Activated CD8-positive, alpha-beta memory T cell treated with anti-CD3 and anti-CD28 coated beads, Interleukin-2, amount 50 U/mL, for 48 hours (primary cell): Measurements from ENCODE around the gene ERGIC1.

ENCODE experiments used
- DNase-seq: peaks from one replicate; pipeline ENCODE4 v3.0.0-alpha.2; 2020

ERGIC1 gene

DNA sequence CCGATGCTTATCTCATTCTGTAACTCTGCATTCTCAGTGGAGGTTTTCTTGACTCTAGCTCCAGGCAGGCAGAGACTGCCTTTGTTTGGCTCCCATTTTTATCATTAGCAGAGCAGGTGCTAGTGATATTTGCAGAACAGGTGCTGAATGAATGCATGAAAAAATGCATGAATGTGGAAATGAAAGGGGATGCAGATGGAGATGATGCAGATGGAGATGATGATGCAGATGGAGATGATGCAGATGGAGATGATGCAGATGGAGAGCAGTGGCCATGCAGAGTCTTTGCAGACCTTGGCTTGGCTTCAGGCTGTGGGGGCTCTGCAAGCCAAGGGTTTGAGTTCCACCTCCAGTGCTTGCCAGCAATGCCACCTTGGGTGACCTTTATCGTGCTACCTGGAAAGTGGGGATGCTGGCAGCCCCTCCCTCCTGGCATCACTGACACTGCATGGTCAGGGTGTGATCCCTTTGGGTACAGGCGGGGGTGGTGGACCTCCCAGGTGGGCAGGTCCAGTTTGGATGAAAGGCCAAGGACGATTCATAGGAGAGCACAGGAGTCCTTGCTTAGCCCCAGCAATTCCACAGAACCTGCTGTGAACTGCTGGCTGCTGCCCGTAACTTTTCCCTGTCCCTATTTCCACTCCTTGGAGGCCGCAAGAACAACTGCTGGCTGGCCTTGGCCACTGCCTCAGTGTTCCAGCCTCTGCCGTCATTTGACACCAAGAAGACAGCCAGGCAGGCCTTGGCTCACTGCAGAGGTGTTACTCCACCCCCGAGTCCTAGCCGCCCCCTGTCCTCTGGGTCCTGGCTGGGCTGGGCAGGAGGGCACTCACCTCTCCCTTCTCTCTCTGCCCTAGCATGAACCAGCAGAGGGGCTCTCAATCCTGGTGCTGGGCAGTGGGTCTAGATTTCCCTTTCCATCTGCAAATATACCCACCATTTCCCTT lies 33.0 kb downstream of the ERGIC1 start:
- no peak for DNase-seq

DNA sequence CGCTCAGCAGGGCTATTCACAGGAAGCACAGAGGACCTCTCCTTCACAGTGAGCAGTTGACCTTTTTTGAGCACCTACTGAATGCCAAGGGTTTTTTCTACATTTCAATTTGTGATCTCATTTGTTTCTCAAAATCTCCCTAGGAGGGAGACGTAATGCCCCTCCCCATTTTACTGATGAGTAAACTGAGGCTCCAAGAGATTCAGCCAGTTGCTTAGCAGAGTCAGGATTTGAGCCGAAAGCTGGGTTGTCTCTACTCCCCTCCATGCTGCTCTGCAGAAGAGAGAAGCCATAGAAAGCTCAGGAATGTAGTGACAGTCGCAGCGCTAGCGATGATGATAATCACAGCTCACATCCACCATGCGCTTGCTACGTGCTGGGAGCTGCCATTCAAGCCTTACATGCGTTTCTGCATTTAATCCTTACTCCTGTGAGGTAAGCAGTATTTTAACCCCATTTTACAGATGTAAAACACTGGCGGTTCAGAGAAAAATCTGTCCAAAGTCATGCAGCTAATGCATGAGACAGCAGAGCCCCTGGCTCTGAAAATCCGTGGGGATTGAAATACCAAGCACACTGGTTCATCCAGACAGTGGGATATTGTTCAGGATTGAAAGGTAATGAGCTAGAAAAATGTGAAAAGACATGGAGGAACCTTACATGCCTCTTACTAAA lies 33.8 kb downstream of the ERGIC1 start:
- DNase-seq = no peak

DNA sequence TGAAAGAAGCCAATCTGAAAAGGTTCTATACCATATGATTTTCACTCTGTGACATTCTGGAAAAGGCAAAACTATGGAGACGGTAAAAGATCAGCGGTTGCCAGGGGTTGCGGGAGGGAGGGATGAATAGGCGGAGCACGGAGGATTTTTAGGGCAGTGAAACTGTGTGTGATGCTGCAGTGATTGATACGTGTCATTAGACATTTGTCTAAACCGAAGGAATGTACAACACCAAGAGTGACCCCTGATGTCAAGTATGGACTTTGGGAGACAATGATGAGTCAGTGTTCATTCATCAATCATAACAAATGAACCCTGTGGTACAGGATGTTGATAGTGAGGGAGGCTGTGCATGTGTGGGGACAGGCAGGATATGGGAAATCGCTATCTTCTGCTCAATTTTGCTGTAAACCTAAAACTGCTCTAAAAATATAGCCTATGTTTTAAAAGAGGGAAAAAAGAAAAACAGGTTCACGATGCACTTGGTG lies 34.4 kb downstream of the ERGIC1 start:
- DNase-seq = no peak

DNA sequence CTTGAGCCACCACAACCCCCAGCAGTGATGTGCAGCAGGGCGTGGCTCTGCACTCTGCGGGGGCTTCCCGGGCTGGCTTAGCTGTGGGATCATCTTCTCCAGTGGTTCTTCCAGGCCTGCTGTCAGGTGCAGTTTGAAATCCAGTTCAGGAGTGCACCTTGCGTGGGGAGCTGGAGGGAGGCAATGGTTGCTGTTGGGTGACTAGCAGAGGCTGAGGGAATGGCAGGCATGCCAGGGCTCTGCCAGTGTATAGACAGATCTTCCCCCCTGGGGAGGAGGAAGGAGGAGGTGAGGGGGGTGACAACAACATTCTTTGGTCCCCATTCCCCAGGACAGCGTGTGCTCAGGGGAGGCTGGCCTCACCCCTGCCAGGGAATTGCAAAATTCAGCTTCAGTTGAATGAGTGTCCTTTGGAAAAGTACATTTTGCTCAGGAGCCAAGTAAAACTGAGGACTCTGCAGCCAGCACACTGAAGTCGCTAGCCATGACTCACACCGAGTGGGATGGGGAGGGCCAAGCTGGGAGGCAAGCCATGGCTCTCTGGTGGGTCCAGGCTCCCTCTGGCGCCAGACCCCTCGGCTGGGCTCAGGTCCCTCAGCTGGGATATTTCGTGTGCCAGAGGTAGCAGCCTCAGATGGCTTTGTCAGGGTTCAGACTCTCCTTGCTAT lies 35.0 kb downstream of the ERGIC1 start:
- DNase-seq = no peak

DNA sequence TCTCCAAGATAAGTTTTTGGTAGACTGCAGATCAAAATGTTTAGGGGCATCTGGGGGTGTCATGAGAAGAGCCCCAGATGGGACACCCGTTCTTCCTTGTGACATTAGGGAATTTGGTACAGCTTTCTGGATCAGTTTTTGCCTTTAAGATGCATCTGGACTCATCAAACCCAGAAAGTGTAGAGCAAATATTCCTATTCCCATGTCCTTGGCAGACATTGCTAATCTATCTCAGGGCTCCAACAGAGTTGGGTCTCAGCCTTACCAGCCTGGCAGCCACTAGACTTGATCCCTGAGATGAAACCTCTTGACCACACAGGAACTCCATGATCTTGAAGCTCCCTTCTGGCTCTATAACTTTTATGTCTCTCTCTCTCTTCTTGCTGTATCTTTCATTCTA lies 35.6 kb downstream of the ERGIC1 start:
- no peak for DNase-seq

DNA sequence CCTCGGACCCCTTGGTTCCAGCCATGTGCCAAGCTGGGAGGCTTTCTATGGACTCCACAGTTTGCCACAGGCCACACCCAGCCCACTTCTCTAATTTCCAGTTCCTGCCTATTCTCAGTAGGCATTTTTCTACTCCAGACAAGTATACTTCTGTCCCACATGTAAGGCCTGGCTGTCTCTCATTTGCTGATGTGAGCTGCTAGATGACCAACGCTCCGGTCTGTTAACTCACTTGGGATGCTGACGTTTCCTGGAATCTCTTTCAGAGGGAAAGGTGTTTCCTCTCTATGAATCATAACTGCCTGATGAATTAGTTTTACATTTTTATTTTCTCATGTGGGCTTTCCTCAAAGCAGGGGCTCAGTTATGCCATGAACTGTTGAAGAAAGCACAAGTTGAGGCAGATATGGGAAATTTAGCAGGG lies 36.3 kb downstream of the ERGIC1 start:
- DNase-seq = no peak

DNA sequence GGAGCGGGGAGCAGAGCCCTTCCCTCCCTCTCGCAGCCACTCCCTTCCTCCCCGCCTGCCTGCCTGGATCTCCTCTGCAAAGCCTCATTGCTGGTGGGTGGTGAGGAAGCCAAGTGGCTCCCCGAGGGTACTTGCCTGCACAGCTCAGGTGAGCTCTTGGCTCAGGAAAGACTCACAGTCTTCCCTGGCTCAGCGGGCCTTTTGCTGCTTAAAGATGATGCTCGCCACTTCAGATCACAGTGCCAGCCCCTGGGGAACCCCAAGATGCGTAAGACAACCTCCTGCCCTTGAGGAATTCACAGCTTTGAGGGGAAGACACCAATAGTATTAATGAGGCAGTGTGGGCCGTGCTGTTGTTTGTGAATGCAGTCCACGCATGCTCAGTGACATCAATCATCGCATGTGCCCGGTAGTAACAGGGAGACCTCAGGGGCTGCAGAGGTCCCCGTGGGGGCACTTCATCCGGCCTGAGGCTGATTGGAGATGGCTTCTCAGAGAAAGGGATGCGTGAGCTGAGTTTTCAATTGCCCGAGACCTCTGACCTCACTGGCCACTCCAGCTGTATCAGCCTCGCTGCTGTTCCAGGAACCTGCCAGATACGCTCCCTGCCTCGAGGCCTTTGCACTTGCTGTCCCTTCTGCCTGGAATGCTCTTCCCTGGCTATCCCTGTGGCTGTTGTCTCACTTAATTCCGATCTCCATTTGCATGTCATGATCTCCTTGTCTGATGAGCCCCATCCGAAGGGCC lies 36.8 kb downstream of the ERGIC1 start:
- DNase-seq = no peak

DNA sequence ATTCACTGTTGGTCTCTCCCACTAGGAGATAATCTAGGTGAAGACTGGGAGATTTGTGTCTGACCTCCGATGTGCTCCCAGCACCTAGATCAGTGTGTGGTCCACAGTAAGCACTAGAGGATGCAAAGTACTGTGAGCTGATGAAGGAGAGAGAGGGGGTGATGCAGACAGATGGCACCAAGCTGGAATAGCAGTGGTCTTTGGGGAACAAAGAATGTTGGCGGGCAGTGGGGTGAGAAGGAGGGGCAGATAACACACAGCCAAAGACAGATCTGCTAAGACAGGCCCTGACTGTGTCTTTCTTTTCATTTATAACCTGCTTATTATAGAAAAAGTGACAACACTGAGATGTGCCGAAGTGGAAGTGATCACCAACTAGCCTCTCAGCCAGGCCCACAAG lies 37.5 kb downstream of the ERGIC1 start:
- DNase-seq = no peak

DNA sequence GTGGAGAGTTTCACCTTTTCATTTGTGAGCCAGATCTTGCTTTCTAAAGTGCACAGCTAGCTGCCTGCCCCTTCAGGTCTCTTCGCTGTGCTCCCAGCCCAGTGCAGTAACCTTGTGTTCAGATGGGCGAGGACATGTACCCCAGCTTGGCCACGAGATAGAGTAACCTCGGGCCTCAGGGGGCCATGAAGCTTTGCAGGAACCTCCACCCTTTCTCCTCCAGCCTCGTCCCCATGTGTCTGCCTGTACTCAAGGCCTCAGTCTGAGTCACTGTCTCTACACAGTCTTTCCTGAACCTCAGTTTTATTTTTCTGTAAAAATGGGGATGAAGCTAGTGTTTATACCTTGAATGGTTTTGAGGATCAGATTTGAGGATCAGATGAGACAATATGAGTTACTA lies 37.9 kb downstream of the ERGIC1 start:
- DNase-seq = no peak

DNA sequence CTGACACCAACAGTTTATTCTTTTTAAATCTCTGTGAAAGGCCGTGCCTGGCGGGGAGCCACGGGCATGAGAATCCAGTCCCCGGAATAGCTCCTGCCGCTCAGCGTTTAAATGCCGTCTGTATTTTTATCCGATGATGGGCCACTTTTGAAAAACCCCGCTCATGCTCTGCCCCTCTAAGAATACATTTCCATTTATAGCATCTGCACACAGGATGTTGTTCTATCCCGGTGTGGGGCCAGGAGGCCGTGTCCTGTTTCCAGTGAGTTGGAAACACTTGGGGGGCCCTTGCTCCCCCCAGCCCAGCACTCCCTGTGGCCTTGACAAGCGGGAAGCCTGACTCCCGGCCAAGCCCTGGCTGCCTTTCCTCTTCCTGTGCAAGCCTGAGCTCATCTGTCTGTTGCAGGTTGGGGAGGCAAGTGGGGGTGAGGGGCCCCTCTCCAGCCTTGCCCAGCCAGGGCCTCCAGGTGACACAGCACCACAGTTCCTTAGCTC lies 39.0 kb downstream of the ERGIC1 start:
- DNase-seq = no peak

DNA sequence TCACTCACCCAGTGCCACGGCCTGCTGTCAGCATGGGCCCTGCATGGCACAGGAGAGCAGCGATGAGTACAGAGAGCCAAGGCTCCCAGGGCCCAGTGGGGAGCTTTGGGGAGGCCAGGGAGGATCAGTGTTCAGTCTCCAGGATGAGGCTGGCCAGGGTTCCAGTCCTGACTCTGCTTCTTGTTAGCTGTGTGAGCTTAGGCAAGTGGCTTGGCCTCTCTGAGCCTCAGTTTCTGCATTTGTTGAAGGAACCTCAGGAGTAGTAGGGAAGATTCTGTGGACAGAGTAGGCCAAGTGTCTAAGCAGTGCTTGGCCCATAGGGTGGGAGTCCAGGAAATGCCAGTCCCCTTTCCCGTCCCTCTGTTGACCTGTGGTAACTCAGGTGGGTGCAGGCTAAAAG lies 39.5 kb downstream of the ERGIC1 start:
- no peak for DNase-seq

DNA sequence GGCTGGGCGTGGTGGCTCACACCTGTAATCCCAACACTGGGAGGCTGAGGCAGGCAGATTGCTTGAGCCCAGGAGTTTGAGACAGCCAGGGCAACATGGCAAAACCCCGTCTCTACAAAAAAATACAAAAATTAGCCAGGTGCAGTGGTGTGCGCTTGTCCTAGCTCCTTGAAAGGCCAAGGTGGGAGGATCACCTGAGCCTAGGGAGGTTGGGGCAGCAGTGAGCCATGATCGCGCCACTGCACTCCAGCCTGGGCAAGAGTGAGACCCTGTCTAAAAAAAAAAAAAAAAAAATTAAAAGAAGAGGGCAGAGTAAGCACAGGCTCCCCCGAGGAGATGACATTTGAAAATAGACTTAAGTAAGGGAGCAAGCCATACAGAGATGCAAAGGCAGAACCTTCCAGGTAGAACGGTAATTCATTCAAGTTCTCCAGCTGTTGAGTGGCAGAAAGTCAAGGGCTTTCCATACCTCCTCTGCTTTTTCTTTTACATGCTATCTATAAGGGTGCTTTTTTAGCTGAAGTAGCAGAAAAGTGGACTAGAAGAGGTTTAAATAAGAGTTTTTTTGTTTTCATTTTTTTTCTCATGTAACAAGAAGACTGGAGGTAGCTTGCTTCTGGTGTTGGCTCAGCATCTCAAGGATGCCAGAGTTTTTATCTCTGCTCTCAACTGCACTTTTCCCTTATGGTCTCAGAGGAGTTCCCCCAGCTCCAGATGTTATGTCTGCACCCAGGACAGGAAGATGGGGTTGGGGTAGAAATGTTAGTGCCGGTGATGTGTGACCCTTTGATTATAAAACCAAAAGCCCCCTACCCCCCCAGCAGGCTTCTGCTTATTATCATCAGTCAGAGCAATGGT lies 40.8 kb downstream of the ERGIC1 start:
- no peak for DNase-seq

DNA sequence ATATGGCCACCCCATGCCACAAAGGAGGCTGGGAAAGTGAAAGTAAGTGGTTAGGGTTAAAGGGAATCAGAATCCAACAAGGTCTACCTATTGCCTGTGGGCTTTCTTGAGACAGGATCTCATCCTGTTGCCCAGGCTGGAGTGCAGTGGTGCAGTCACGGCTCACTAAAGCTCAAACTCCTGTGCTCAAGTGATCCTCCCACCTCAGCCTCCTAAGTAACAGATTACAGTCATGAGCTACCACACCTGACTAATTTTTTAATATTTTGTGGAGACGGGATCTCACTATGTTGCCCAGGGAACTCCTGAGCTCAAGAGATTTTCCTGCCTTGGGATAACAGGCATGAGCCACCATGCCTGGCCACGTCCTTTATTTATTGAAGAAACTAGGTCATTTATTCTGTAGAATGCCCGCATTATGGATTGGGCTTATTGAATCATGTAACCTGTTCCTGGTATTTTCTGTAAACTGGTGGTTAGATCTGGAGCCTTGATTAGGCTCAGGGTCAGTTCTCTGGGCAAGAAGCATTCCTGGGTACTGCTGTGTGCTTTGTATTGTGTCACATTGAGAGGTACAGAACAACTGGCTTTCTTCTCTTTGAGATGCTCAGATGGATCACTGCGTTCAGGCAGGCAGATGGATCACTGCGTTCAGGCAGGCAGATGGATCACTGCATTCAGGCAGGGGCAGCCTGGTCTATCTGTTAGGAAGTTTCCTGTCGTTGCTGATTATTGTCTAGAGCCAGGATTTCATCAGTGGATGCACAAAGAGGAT lies 41.6 kb downstream of the ERGIC1 start:
- DNase-seq = no peak

DNA sequence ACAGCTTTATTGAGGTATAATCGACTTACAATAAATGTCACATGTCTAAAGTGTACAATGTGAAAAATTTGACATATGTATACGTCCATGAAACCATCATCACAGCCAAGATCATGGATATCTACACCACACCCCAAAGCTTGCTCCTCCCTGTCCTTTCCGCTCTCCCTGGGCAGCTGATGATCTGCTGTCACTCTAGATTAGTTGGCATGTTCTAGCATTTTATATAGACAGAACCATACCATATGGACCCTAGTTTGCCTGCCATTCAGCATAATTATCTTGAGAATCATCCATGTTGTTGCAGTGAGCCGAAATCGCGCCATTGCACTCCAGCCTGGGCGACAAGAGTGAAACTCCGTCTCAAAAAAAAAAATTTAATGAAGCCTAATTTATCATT lies 42.5 kb downstream of the ERGIC1 start:
- no peak for DNase-seq

DNA sequence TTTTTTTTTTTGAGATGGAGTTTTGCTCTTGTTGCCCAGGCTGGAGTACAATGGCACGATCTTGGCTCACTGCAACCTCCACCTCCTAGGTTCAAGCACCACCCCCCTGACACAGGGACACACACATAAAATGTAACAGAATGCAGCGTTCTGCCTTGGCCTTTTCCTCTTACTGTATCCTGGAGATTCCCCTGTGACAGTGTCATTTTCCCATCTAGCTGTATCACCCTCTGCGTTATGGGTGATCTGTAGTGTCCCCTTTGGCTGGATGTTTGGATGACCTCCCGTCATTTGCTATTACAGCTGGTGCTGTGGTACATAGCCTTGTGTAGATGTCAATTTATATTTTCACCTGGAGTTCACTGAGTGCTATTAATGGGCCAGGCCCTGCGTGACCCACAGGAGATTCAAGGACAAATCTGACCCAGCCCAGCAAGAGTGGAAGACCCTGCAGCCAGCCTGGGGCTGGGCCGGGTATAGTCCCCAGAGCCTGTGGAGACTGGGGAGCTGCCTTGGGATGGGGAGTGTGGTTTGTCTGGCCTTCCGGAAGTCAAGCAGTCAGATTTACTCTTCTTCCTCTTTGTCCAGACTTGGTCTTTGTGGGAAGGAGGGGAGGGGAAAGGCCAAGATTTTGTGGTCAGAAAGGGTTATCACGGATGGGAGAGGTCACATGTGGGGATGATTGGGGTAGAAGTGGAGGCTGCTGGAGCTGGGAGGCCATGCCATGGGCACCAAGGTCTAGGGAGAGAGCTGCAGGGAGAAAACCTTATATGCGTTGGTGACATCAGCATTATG lies 43.6 kb downstream of the ERGIC1 start:
- DNase-seq = no peak

DNA sequence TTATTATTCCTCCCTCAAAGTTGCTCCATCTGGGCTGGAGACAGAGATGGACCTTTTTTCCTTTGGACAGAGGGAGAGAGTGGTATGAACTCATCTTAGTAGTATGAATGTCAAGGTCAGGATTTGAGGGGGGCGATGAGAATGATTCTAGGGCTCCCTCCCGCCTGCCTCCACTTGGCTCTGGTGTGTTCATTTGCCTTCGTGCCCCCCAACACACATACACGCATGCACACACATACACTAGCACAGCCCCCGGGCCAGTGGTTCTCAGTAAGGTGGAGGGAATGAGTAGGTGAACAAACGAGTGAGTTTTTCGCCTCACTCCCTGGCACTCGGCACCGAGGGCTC lies 44.5 kb downstream of the ERGIC1 start:
- no peak for DNase-seq

DNA sequence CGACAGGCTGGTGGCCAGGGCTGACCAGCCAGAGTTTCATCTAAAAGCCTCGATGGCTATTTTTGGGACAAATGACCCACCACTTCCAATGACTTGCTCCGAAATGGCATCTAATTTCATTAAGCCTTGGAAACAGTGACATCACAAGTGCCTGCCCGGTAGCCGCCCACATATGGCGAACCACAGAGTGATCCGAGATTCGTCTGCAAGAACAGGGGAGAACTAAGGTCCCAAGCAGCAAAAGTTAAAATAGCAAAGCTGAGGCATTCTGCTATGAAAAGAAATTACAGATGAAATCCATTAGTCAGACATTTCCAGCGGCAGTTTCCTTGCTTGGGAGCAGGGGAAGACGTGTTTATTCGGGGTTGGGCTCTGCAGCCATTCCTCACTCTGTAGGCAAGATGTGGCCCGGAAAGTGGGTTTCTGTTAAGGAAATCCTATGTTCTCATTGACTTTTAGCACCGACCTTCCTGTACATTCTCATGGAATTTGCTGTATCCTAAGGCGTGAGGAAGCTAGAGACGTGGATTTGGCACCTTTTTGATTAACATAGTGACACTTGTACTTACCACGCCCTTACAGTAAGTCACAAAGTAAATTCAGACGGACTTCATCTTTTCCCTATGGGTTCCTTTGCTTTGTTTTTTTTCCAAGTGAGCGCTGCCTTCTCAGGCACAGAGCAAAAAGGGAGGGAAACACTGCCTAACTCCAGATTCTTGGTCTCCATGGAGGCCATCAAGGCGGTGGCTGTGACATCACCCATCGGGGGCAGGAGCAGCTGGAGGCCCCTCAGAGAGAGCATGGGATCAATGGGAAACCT lies 45.1 kb downstream of the ERGIC1 start:
- DNase-seq = no peak

DNA sequence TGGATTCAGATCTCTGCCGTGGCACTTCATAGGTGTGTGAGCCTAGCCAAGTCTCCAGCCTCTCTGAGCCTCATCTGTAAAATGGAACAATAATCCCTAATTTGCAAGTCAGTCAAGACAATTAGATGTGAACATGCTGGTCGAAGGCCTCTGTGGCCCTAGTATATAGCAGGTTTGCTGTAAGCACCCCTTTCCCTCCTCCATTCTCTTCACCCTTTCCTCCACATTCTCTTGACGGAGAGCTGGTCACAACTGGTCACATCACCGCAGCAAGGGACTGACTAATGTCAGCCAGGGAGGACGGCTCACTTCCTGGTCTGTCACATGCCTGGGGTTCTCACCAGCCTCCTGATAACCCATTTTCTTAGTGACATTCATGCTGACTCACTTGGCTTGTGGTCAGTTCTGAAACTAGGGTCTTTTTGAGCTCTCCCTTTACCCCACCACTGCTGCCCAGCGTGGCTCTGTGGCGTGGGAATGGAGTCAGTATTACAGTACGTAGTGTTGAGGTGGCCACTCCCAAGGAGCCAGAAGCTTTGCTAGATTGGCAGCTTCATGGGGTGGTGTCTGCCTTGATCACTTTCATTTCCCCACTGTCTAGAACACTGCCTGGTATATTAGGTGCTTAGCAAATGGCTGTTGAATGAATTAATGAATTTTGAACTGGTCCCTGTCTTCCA lies 47.8 kb downstream of the ERGIC1 start:
- peak; percentile 58 for DNase-seq

DNA sequence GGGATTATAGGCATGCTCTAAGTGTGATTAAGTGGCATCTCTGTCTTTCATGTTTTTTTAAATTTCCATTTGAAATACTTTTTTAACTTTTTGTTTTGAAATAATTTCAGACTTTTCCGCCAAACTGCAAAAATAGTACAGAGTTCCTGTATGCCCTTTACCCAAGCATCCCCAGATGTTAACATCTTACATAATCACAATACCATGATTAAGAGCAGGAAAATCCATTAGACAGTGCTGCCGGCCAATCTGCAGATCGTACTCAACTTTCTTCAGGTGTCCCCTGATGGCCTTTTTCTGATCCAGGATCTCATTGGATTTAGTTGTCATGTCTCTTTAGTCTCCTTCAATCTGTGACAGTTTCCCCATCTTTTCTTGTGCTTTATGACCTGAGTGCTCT lies 49.0 kb downstream of the ERGIC1 start:
- no peak for DNase-seq
